WTC11 (cell line): ENCODE measurements around the gene RNF7. TPM values are rescaled to one million over a fixed set of nuclear protein-coding genes. Genes with fewer than 3 reads are reported as not detected.

Experiments used
- ATAC-seq: fragments of 200-7000 bp; cut with Tn5 transposase; 2 replicates; pipeline ENCODE4 v1.10.0; 2021; ENCODE audit warnings: mild to moderate bottlenecking, moderate library complexity
- CTCF ChIA-PET: fragments of 300-600 bp; sonication (Branson Sonifier 250); formaldehyde crosslinking; loops from one replicate; lab custom pipeline; 2021; ENCODE audit warnings: antibody characterized with exemption; lab: Charles Lee
- POLR2A ChIA-PET: fragments of 350-600 bp; sonication (Branson Sonifier 250); formaldehyde crosslinking; loops from one replicate; lab custom pipeline; 2021; ENCODE audit warnings: antibody characterized with exemption; lab: Charles Lee
- DNase-seq: peaks from one replicate; pipeline ENCODE4 v3.0.0; 2021; ENCODE audit warnings: low spot score
- H3K27ac Mint-ChIP-seq: 2 replicates; pipeline ENCODE4 v1.8.0; 2021; ENCODE audit warnings: mixed read lengths
- H3K27me3 Mint-ChIP-seq: 2 replicates; pipeline ENCODE4 v1.8.0; 2021; ENCODE audit warnings: low read depth, mild to moderate bottlenecking, moderate library complexity, mixed read lengths
- H3K36me3 Mint-ChIP-seq: 2 replicates; pipeline ENCODE4 v1.8.0; 2021; ENCODE audit warnings: mixed read lengths
- H3K4me1 Mint-ChIP-seq: 2 replicates; pipeline ENCODE4 v1.8.0; 2022; ENCODE audit warnings: mixed read lengths
- H3K4me3 Mint-ChIP-seq: 2 replicates; pipeline ENCODE4 v1.8.0; 2021; ENCODE audit warnings: mild to moderate bottlenecking, moderate library complexity, mixed read lengths
- H3K9me3 Mint-ChIP-seq: 2 replicates; pipeline ENCODE4 v1.8.0; 2021; ENCODE audit warnings: mixed read lengths
- CBFB ChIP-seq: sonication (generic); formaldehyde crosslinking; IDR thresholded peaks from 2 replicates; pipeline ENCODE4 v1.8.1; 2022; ENCODE audit warnings: mild to moderate bottlenecking, low read depth, missing genetic modification reagents
- CREM ChIP-seq: sonication (generic); formaldehyde crosslinking; IDR thresholded peaks from 2 replicates; pipeline ENCODE4 v1.8.1; 2022; ENCODE audit warnings: mild to moderate bottlenecking, missing genetic modification reagents, moderate library complexity
- GTF2I ChIP-seq: fragments of 250-450 bp; sonication (Bioruptor Pico); conservative IDR thresholded peaks from 2 replicates; pipeline ENCODE4 v1.4.0; 2021; ENCODE audit warnings: mild to moderate bottlenecking
- NR2C2 ChIP-seq: sonication (generic); formaldehyde crosslinking; IDR thresholded peaks from 2 replicates; pipeline ENCODE4 v1.8.0; 2022; ENCODE audit warnings: mild to moderate bottlenecking, missing genetic modification reagents
- RELA ChIP-seq: sonication (generic); formaldehyde crosslinking; IDR thresholded peaks from 2 replicates; pipeline ENCODE4 v1.8.1; 2022; ENCODE audit warnings: missing genetic modification reagents, mild to moderate bottlenecking, borderline replicate concordance
- RORB ChIP-seq: fragments of 250-450 bp; sonication (Bioruptor Pico); IDR thresholded peaks from 2 replicates; pipeline ENCODE4 v1.9.0; 2021; ENCODE audit warnings: mild to moderate bottlenecking
- SMAD4 ChIP-seq: sonication (generic); formaldehyde crosslinking; IDR thresholded peaks from 2 replicates; pipeline ENCODE4 v1.8.0; 2022; ENCODE audit warnings: mild to moderate bottlenecking, missing genetic modification reagents
- TEAD4 ChIP-seq: sonication (generic); formaldehyde crosslinking; IDR thresholded peaks from 2 replicates; pipeline ENCODE4 v1.8.0; 2022; ENCODE audit warnings: mild to moderate bottlenecking, missing genetic modification reagents
- ZBTB21 ChIP-seq: sonication (generic); formaldehyde crosslinking; IDR thresholded peaks from 2 replicates; pipeline ENCODE4 v1.8.1; 2023; ENCODE audit warnings: mild to moderate bottlenecking, missing genetic modification reagents, borderline replicate concordance
- ZNF423 ChIP-seq: fragments of 250-450 bp; sonication (Bioruptor Pico); IDR thresholded peaks from 2 replicates; pipeline ENCODE4 v2.1.2; 2022; ENCODE audit warnings: mild to moderate bottlenecking, moderate library complexity
- total RNA-seq: library from RNA; stranded (reverse); gene quantifications from 3 replicates; pipeline ENCODE4 v1.2.3, GENCODE V29; 2021
- TF ChIP-seq, protein P1 (sequence below): sonication (generic); formaldehyde crosslinking; IDR thresholded peaks from 2 replicates; pipeline ENCODE4 v1.8.0; 2023; ENCODE audit warnings: missing genetic modification reagents, mild to moderate bottlenecking, borderline replicate concordance
- TF ChIP-seq, protein P2 (sequence below): fragments of 250-450 bp; sonication (Bioruptor Pico); IDR thresholded peaks from 2 replicates; pipeline ENCODE4 v2.1.2; 2022; ENCODE audit warnings: mild to moderate bottlenecking, moderate library complexity
- TF ChIP-seq, protein P3 (sequence below): sonication (generic); formaldehyde crosslinking; IDR thresholded peaks from 2 replicates; pipeline ENCODE4 v1.8.1; 2022; ENCODE audit warnings: missing genetic modification reagents, borderline replicate concordance
- TF ChIP-seq, protein P4 (sequence below): fragments of 250-450 bp; sonication (Bioruptor Pico); IDR thresholded peaks from 2 replicates; pipeline ENCODE4 v1.9.0; 2021; ENCODE audit warnings: mild to moderate bottlenecking
- TF ChIP-seq, protein P5 (sequence below): fragments of 250-450 bp; sonication (Bioruptor Pico); IDR thresholded peaks from 2 replicates; pipeline ENCODE4 v1.9.0; 2021; ENCODE audit warnings: mild to moderate bottlenecking, borderline replicate concordance

Gene RNF7
- total RNA-seq, 1 experiment from 2014 or later, result 133 TPM

DNA sequence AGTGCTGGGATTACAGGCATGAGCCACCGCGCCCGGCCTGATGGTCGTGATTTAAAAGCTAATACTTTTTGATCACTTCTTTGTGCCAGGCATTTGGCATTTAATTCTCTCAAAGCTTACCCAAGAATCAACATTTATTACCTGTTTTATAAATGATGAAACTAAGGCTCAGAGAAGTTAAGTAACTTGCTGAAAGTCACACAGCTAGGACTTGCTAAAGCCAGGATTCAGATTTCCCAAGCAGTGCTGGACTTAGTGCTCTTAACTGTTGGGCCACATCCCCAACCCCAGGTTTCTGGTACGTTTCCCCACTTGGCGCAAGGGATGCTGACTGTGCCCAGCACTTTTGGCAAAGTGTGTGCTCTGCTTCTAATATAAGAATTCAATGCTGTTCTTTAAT lies 35.6 kb downstream of the RNF7 start (continued):
- TF ChIP-seq, protein P1, sequence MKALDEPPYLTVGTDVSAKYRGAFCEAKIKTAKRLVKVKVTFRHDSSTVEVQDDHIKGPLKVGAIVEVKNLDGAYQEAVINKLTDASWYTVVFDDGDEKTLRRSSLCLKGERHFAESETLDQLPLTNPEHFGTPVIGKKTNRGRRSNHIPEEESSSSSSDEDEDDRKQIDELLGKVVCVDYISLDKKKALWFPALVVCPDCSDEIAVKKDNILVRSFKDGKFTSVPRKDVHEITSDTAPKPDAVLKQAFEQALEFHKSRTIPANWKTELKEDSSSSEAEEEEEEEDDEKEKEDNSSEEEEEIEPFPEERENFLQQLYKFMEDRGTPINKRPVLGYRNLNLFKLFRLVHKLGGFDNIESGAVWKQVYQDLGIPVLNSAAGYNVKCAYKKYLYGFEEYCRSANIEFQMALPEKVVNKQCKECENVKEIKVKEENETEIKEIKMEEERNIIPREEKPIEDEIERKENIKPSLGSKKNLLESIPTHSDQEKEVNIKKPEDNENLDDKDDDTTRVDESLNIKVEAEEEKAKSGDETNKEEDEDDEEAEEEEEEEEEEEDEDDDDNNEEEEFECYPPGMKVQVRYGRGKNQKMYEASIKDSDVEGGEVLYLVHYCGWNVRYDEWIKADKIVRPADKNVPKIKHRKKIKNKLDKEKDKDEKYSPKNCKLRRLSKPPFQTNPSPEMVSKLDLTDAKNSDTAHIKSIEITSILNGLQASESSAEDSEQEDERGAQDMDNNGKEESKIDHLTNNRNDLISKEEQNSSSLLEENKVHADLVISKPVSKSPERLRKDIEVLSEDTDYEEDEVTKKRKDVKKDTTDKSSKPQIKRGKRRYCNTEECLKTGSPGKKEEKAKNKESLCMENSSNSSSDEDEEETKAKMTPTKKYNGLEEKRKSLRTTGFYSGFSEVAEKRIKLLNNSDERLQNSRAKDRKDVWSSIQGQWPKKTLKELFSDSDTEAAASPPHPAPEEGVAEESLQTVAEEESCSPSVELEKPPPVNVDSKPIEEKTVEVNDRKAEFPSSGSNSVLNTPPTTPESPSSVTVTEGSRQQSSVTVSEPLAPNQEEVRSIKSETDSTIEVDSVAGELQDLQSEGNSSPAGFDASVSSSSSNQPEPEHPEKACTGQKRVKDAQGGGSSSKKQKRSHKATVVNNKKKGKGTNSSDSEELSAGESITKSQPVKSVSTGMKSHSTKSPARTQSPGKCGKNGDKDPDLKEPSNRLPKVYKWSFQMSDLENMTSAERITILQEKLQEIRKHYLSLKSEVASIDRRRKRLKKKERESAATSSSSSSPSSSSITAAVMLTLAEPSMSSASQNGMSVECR (CRISPR knock-in tag), result no peak
- TF ChIP-seq, protein P2, sequence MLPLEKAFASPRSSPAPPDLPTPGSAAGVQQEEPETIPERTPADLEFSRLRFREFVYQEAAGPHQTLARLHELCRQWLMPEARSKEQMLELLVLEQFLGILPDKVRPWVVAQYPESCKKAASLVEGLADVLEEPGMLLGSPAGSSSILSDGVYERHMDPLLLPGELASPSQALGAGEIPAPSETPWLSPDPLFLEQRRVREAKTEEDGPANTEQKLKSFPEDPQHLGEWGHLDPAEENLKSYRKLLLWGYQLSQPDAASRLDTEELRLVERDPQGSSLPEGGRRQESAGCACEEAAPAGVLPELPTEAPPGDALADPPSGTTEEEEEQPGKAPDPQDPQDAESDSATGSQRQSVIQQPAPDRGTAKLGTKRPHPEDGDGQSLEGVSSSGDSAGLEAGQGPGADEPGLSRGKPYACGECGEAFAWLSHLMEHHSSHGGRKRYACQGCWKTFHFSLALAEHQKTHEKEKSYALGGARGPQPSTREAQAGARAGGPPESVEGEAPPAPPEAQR (CRISPR knock-in tag), result no peak
- TF ChIP-seq, protein P3, sequence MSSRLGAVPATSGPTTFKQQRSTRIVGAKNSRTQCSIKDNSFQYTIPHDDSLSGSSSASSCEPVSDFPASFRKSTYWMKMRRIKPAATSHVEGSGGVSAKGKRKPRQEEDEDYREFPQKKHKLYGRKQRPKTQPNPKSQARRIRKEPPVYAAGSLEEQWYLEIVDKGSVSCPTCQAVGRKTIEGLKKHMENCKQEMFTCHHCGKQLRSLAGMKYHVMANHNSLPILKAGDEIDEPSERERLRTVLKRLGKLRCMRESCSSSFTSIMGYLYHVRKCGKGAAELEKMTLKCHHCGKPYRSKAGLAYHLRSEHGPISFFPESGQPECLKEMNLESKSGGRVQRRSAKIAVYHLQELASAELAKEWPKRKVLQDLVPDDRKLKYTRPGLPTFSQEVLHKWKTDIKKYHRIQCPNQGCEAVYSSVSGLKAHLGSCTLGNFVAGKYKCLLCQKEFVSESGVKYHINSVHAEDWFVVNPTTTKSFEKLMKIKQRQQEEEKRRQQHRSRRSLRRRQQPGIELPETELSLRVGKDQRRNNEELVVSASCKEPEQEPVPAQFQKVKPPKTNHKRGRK (CRISPR knock-in tag), result no peak
- TF ChIP-seq RORB (CRISPR knock-in tag), result no peak
- TF ChIP-seq, protein P4, sequence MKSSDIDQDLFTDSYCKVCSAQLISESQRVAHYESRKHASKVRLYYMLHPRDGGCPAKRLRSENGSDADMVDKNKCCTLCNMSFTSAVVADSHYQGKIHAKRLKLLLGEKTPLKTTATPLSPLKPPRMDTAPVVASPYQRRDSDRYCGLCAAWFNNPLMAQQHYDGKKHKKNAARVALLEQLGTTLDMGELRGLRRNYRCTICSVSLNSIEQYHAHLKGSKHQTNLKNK (CRISPR knock-in tag), result no peak
- TF ChIP-seq NR2C2 (CRISPR knock-in tag), result no peak

DNA sequence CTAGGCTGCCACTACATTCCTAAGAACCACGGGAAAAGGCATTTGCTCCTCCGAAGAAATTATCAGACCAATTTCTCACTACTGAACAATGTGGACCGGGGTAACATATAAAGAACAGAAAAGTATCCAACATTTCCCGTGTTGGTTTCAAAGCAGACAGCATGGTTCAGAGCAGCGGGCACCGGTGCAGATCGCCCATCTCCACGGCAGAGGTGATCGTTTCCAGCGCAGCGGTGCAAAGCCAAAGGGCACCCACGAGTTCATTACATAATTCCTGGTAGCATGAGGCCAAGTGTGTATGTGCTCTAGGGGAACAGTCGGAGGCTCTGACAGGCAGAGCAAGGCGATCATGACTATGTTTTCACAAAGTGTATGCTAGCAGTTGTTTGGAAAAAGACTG lies 38.3 kb downstream of the RNF7 start:
- H3K27me3 Mint-ChIP-seq, result no peaks in the 10 kb centered on the region
- no peaks in the 10 kb centered on the region for H3K36me3 Mint-ChIP-seq
- H3K9me3 Mint-ChIP-seq, result peaks cover 7% of the 10 kb centered on the region
- TF ChIP-seq, protein P5, sequence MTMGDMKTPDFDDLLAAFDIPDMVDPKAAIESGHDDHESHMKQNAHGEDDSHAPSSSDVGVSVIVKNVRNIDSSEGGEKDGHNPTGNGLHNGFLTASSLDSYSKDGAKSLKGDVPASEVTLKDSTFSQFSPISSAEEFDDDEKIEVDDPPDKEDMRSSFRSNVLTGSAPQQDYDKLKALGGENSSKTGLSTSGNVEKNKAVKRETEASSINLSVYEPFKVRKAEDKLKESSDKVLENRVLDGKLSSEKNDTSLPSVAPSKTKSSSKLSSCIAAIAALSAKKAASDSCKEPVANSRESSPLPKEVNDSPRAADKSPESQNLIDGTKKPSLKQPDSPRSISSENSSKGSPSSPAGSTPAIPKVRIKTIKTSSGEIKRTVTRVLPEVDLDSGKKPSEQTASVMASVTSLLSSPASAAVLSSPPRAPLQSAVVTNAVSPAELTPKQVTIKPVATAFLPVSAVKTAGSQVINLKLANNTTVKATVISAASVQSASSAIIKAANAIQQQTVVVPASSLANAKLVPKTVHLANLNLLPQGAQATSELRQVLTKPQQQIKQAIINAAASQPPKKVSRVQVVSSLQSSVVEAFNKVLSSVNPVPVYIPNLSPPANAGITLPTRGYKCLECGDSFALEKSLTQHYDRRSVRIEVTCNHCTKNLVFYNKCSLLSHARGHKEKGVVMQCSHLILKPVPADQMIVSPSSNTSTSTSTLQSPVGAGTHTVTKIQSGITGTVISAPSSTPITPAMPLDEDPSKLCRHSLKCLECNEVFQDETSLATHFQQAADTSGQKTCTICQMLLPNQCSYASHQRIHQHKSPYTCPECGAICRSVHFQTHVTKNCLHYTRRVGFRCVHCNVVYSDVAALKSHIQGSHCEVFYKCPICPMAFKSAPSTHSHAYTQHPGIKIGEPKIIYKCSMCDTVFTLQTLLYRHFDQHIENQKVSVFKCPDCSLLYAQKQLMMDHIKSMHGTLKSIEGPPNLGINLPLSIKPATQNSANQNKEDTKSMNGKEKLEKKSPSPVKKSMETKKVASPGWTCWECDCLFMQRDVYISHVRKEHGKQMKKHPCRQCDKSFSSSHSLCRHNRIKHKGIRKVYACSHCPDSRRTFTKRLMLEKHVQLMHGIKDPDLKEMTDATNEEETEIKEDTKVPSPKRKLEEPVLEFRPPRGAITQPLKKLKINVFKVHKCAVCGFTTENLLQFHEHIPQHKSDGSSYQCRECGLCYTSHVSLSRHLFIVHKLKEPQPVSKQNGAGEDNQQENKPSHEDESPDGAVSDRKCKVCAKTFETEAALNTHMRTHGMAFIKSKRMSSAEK, result no peak
- no peak for TF ChIP-seq ZNF423 (CRISPR knock-in tag)
- no peak for TF ChIP-seq SMAD4 (CRISPR knock-in tag)
- DNase-seq, result no peak
- H3K4me1 Mint-ChIP-seq, result no peaks in the 10 kb centered on the region
- POLR2A ChIA-PET, result no interaction called here
- no peak for ATAC-seq
- no peak overlapping the region for H3K4me3 Mint-ChIP-seq
- CTCF ChIA-PET, result no interaction called here
- H3K27ac Mint-ChIP-seq, result no peak overlapping the region

DNA sequence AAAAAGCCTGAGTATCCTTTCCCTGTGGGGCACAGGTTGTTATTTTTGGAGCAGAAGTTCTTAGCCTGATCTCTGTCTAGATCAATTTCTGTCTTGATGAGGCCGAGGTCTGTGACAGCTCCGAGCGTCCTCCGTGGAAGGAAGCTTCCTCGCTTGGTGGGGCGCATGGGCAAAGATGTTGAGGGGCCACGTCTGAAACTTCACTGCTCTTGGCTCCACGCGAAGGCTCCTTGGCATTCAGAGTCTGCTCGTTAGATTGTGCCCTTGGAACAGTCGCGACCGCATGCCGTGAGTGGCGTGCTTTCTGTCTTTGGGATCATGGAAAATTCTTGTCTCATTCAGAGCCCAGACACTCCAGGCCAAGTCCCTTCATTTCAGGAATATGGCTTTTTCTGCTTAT lies 38.8 kb downstream of the RNF7 start:
- H3K27ac Mint-ChIP-seq, result no peak overlapping the region
- H3K36me3 Mint-ChIP-seq, result no peaks in the 10 kb centered on the region
- ATAC-seq (no peak), DNase-seq (no peak)
- CTCF ChIA-PET, result interaction anchor here (2.3 kb wide), 1 partner anchor 16 kb away, joined by 6 read pairs; no protein-coding TSS in a partner anchor
- H3K27me3 Mint-ChIP-seq, result no peaks in the 10 kb centered on the region
- no peak overlapping the region for H3K4me3 Mint-ChIP-seq
- H3K4me1 Mint-ChIP-seq, result no peaks in the 10 kb centered on the region
- POLR2A ChIA-PET, result no interaction called here
- peaks cover 7% of the 10 kb centered on the region for H3K9me3 Mint-ChIP-seq
- no peak for TF ChIP-seq GTF2I
- TF ChIP-seq, protein P5, result no peak
- TF ChIP-seq CREM (CRISPR knock-in tag), result no peak
- no peak for TF ChIP-seq ZBTB21 (CRISPR knock-in tag)
- TF ChIP-seq TEAD4 (CRISPR knock-in tag), result no peak
- TF ChIP-seq CBFB (CRISPR knock-in tag), result no peak
- TF ChIP-seq RELA (CRISPR knock-in tag), result no peak
